NCI-H82 (cell line): ENCODE measurements around the gene DOCK2.
"Not testable (repeated sequence)": the region's sequence is repeated elsewhere in the genome, so short reads cannot be mapped to it uniquely, and the experiment has no call there.

ENCODE experiments used
- DNase-seq: peaks from one replicate; lab custom pipeline; 2025; lab: John Stamatoyannopoulos, UW

Gene DOCK2

GRCh38 chr5:169817031-169817430 is 180.0 kb downstream of the DOCK2 start:
- no peak for DNase-seq

- no peak for DNase-seq
Measured at GRCh38 chr5:169826618-169827017, 189.5 kb downstream of the DOCK2 start.

GRCh38 chr5:169827769-169828168 is 190.7 kb downstream of the DOCK2 start:
- no peak for DNase-seq

GRCh38 chr5:169828385-169828784 is 191.3 kb downstream of the DOCK2 start:
- DNase-seq, result no peak

- peak; percentile 68 for DNase-seq
Measured at GRCh38 chr5:169831331-169831730, 194.3 kb downstream of the DOCK2 start.

GRCh38 chr5:169832304-169832703 is 195.2 kb downstream of the DOCK2 start:
- DNase-seq, result no peak

GRCh38 chr5:169832845-169833244 is 195.8 kb downstream of the DOCK2 start:
- DNase-seq, result no peak

GRCh38 chr5:169833681-169834292 is 196.7 kb downstream of the DOCK2 start:
- DNase-seq, result peak; percentile 21

GRCh38 chr5:169834540-169834939 is 197.5 kb downstream of the DOCK2 start:
- not testable (repeated sequence) for DNase-seq

- DNase-seq, result no peak
Measured at GRCh38 chr5:169836835-169837536, 199.9 kb downstream of the DOCK2 start.

GRCh38 chr5:169837686-169838085 is 200.6 kb downstream of the DOCK2 start:
- no peak for DNase-seq

- no peak for DNase-seq
Measured at GRCh38 chr5:169838688-169839087, 201.6 kb downstream of the DOCK2 start.

- DNase-seq, result no peak
Measured at GRCh38 chr5:169840405-169840804, 203.3 kb downstream of the DOCK2 start.

- no peak for DNase-seq
Measured at GRCh38 chr5:169842699-169843098, 205.6 kb downstream of the DOCK2 start.

GRCh38 chr5:169847519-169847918 is 210.4 kb downstream of the DOCK2 start:
- DNase-seq, result no peak

- no peak for DNase-seq
Measured at GRCh38 chr5:169848271-169848670, 211.2 kb downstream of the DOCK2 start.

- no peak for DNase-seq
Measured at GRCh38 chr5:169848792-169849191, 211.7 kb downstream of the DOCK2 start.

GRCh38 chr5:169850409-169850808 is 213.3 kb downstream of the DOCK2 start:
- DNase-seq, result no peak

GRCh38 chr5:169851321-169851850 is 214.3 kb downstream of the DOCK2 start:
- no peak for DNase-seq

- DNase-seq, result no peak
Measured at GRCh38 chr5:169856571-169856970, 219.5 kb downstream of the DOCK2 start.

GRCh38 chr5:169860585-169860984 is 223.5 kb downstream of the DOCK2 start:
- DNase-seq, result no peak

- DNase-seq, result no peak
Measured at GRCh38 chr5:169861433-169861832, 224.4 kb downstream of the DOCK2 start.

GRCh38 chr5:169861934-169862333 is 224.9 kb downstream of the DOCK2 start:
- DNase-seq, result peak; percentile 55

- peak; percentile 55 for DNase-seq
Measured at GRCh38 chr5:169862391-169862811, 225.3 kb downstream of the DOCK2 start.
